Right ventricle myocardium superior (tissue), 1 donor: ENCODE results near the gene TRIM4. TPM values are rescaled to one million over a fixed set of nuclear protein-coding genes. Genes with fewer than 3 reads are reported as not detected.

Experiments
- ATAC-seq: fragments of 200-7000 bp; cut with Tn5 transposase; one replicate; pipeline ENCODE4 v1.9.1; 2020; ENCODE audit warnings: mild to moderate bottlenecking; ENCODE audit not compliant: poor library complexity
- DNase-seq: peaks from one replicate; pipeline ENCODE4 v3.0.0-alpha.2; 2020
- intact Hi-C: fragments of 100-400 bp; cut with DNase I; formaldehyde crosslinking; loops from one replicate; pipeline ENCODE4 v1.11.2; 2022
- total RNA-seq: library from RNA; stranded (reverse); fragmentation: NEBNext Ultra II Directional; extraction: Animal tissue kit (Norgen Biotek cat#: 25700); gene quantifications from one replicate; pipeline ENCODE4 v1.2.1, GENCODE V29; 2021
- donor health status: DM: no; HTN: yes; CAD: no; lungs with severe emphysema.

TRIM4 gene
- total RNA-seq, 1 donor from 2014 or later, result 6.9 TPM

DNA sequence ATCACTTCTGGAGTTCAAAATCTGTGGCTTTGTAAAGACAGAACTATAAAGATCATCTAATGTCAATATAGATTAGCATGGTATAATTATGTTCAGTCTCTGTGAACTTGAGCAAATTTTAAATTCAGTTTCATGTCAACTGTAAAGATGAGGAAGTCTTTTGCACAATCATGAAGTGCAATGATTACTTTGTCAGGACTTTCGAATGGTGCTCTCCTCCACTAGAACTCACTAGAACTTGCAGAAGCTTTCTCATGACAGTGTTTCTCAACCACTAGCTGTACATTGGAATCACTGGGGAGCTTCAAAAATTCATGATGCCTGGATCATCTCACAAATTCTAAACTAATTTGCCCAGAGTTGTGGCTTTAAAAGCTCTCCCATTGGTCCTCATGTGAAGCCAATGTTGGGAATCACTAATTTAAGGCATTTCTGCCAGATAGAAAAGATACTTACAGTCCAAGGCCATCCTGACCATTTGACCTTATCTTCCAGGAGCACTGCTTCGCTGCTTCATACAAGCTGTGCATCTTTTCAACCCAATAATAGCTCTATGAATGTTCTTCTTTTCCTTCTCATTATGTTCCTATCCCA, 55.4 kb downstream of the TRIM4 start:
- DNase-seq, result no peak
- intact Hi-C loops, result no loop called here
- ATAC-seq, result no peak

DNA sequence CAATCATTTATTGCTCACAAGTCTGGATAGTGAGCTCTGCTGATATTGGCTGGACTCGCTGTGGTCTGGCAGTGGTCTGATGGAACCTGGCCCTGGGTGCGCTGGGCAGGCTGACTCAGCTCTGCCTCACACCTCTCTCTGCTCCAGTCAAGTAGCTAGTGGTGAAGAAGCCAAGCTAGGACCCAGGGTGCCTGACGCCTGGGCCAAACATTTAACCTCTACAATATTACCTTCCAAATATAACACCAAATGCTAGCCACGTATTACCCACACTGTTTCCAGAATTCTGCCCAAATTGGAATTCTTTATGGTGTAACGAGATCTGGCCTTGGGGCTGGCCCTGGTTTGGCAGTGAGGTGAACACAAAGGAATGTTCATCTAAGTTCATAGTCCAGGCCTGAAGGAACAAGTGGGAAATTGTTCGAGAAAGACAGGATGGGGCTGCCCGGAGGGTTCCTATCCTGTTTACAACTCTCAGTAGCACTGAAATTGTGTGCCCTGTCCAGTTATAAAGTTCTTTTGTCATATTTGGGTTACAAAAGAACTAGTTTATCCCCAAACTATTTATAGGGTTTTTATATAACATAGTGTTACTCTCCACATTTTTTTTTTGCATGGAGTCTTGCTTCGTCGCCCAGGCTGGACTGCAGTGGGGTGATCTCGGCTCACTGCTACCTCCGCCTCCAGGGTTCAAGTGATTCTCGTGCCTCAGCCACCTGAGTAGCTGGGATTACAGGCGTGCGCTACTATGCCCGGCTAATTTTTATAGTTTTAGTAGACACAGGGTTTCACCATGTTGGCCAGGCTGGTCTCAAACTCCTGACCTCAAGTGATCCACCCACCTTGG, 58.8 kb downstream of the TRIM4 start:
- DNase-seq (peak; percentile 40), ATAC-seq (peak; percentile 60)
- intact Hi-C loops, result no loop called here

DNA sequence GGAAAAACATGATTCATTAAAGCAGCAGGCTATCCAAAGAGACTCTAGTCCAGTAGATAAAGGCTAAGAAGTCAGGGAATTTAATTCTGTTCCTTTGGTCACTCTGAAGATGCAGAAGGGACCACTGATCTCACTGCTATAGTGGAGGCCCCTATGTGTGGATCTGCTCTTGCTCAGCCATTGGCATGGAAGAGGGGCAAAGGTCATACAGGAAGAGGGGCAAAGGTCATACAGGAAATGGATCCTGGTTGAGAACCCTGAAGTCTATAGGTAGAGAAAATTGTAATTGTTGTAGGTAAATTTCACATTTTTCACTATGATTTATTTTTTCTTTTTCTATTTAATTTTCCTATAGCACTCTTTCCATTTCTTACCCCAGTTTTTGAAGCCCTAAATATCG, 64.1 kb downstream of the TRIM4 start:
- intact Hi-C loops, result no loop called here
- DNase-seq, result no peak
- ATAC-seq, result no peak

DNA sequence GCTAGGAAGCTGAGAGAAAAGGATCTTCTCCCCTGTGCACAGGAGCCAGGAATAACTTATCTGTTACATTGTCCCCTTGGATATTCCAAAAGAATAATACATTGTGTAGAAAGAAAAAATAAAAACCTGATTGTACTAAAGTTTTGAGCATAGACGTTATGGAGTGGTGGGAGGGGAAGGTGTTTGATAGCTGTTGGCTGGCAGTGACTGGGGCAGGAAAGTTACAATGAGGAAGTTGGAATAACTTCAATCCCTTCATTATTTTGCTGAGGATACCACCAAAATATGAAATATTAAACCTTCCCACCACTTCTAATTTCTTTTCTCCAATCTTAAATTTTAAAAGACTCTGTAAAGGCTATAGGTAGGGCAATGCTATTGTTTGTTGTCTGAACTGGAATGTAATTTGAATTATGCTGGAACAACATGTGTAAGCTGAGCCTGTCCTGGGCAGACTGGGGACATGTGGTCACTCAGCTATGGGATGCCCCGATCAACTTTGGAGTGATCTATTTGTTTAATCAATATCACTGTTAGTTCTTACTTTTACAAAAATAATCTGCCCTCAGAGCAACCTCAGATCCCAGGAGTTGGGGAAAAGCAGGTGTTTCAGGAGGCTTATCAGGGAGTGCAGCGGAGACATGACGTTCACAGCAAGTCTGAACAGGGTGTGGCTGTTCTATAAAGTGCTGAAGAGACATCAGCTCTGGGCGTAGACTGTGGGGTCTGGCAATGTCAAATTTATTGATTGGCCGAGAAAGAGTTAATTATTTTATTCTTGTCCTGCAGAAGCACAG, 70.7 kb downstream of the TRIM4 start:
- intact Hi-C loops, result no loop called here
- ATAC-seq (no peak), DNase-seq (no peak)

DNA sequence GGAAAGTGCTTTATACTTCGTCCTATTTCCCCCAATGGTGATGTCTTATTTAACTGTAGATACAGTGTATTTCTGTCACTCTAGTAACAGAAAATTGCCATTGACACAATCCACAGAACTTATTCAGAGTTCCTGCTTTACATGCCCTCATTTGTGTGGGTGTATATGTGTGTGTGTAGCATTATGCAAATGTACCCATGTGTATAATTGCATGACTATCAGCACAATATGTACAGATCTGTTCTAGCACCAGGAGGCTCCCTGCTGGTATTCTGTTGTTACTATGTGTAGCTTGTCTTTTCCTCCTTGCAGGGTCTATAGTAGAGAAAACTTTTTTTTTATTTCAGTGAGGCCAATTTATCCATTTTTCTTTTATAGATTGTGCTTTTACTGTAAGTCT, 75.0 kb downstream of the TRIM4 start:
- intact Hi-C loops, result no loop called here
- ATAC-seq (no peak), DNase-seq (no peak)

DNA sequence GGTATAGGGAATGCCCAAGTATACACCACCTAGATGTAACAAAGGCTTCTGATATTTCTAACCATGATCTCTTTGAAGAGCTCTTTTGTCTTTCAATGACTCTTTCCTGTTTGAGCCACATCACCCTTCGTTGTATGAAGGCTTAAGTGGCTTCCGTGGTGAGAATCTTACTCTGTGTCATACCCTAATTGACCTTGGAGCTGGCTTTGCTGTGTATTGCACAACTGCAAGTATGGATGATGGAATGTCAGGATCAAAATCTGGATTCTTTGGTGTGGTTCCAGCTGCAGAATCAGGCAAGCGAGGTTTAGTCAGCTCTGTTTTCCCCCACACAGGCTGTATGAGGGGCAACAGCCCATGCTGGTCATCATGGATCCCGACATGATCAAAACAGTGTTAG, 75.5 kb downstream of the TRIM4 start:
- intact Hi-C loops, result no loop called here
- no peak for DNase-seq
- no peak for ATAC-seq

DNA sequence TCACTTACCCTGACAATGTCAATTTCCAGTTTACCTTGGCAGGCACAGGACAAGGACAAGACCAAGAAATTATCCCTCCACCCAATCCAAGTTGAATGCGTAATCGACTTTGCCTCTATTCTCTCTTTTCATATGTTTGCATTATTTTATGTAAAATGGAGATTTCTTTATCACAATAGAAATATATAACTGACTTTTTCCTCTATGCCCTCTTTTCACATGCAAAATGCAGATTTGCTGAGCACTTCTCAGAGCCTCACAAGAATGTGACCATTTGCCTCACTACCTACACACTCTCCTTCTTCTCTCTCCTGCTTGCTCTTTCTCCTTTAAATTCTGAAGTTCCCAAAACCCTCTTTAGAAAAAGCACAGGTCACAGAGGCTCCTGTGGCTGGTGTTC, 76.4 kb downstream of the TRIM4 start:
- ATAC-seq (no peak), DNase-seq (no peak)
- intact Hi-C loops, result no loop called here

Other genes with a start within 250 kb of the TRIM4 start
- gene CYP3A5, start 239.5 kb downstream of the TRIM4 start, total RNA-seq, result not detected
- not detected for gene CYP3A7, start 184.3 kb downstream of the TRIM4 start, total RNA-seq
- gene CYP3A4, start 135.3 kb downstream of the TRIM4 start, total RNA-seq, result 0.70 TPM
- not detected for gene CYP3A43, start 91.5 kb downstream of the TRIM4 start, total RNA-seq
- gene OR2AE1, start 42.5 kb downstream of the TRIM4 start, total RNA-seq, result not detected
- gene GJC3, start 10.1 kb upstream of the TRIM4 start, total RNA-seq, result 0.19 TPM
- gene AZGP1, start 56.5 kb upstream of the TRIM4 start, total RNA-seq, result 113 TPM
- 30.3 TPM for gene ZKSCAN1, start 96.1 kb upstream of the TRIM4 start, total RNA-seq
- 6.9 TPM for gene ZSCAN21, start 130.2 kb upstream of the TRIM4 start, total RNA-seq
- 12.0 TPM for gene ZNF3, start 162.2 kb upstream of the TRIM4 start, total RNA-seq
- gene COPS6, start 169.4 kb upstream of the TRIM4 start, total RNA-seq, result 107 TPM
- gene MCM7, start 181.9 kb upstream of the TRIM4 start, total RNA-seq, result 21.6 TPM
- gene AP4M1, start 182.1 kb upstream of the TRIM4 start, total RNA-seq, result 13.4 TPM
- 35.8 TPM for gene TAF6, start 199.8 kb upstream of the TRIM4 start, total RNA-seq
- 9.5 TPM for gene CNPY4, start 200.1 kb upstream of the TRIM4 start, total RNA-seq
- gene MBLAC1, start 207.4 kb upstream of the TRIM4 start, total RNA-seq, result 2.6 TPM
- gene LAMTOR4, start 229.4 kb upstream of the TRIM4 start, total RNA-seq, result 121 TPM
- gene TRAPPC14, start 239.2 kb upstream of the TRIM4 start, total RNA-seq, result 7.5 TPM
- gene GAL3ST4, start 249.1 kb upstream of the TRIM4 start, total RNA-seq, result 1.7 TPM